AG08395 (cell line): ENCODE measurements around the gene PDIA2.
"Not testable (repeated sequence)": the region's sequence is repeated elsewhere in the genome, so short reads cannot be mapped to it uniquely, and the experiment has no call there.

Experiments used
- DNase-seq: peaks from one replicate; pipeline ENCODE4 v3.0.0; 2012; ENCODE audit warnings: mixed read lengths, low spot score

Gene PDIA2, protein sequence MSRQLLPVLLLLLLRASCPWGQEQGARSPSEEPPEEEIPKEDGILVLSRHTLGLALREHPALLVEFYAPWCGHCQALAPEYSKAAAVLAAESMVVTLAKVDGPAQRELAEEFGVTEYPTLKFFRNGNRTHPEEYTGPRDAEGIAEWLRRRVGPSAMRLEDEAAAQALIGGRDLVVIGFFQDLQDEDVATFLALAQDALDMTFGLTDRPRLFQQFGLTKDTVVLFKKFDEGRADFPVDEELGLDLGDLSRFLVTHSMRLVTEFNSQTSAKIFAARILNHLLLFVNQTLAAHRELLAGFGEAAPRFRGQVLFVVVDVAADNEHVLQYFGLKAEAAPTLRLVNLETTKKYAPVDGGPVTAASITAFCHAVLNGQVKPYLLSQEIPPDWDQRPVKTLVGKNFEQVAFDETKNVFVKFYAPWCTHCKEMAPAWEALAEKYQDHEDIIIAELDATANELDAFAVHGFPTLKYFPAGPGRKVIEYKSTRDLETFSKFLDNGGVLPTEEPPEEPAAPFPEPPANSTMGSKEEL

DNA sequence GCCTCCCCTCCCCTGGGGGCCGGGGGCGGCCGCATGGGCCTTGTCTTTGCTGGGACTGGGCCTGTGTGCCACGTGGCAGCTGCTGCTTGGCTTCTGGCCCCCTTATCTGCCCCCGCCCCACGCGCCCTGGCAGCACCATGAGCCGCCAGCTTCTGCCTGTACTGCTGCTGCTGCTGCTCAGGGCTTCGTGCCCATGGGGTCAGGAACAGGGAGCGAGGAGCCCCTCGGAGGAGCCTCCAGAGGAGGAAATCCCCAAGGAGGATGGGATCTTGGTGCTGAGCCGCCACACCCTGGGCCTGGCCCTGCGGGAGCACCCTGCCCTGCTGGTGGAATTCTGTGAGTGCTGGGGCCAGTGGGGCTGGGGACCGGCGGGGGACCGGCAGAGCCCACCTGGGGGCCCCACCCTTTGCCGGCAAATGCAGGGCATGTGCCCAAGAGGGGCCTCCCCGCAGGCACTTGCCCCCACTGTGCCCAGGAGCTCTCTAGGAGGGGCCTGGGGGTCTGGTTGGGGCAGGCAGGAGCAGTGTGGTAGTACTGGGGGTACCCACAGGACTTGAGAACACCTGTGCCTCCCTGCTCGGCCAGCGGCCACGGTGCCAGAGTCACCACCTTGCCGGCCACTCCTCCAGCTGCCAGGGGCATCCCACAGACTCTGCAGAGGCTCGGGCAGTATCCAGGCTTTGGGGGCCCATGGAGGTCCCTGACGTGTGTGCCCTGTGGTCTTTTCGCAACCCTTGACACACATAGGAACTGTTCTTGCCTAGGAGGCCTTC, at the start of gene PDIA2:
PDIA2 (plus strand) TSS at position 132 of the 773 bp plus-strand sequence; CDS start at position 138, 6 bp downstream.
- DNase-seq = no peak

DNA sequence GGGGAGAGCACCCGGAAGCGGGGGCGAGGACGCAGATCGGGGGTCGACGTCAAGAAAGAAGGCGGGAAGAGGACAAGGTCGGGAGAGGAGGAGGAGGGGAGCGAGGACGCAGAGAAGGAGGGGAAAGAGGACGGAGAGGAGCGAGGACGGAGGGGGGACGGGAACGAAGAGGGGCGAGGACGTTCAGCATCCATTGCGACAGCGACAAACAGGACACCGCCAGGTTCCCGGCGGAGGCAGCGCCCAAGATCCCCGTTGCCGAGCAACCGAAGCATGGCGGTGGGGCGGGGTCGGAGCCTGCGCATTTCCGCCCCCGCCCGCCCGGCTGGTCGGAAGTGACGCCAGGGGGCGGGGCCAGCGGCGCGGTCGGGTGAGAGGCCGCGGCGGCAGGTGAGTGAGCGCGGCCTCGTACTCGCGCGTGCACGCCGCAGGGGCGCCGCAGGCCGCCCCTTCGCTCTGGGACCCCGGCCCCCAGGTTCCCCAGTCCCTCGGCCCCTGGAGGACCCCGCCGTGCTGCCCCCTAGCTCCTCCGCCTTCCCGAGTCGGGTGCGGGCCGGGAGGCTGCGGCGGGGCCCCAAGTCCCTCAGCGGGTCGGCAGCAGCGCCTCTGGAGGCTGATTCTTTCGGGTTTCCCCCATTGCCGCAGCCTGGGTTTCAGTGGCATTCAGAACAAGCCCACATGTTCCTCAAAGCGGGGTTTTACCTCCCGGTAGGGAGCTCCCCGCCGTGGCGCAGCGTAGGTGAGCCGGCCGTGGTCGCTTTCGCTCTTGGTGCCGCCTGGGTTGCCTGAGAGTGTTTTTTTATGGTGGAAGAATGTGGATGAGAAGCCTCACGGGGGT, 48.3 kb upstream of the PDIA2 start, which contains the start of gene FAM234A:
FAM234A (plus strand) TSS at position 354 of the 838 bp plus-strand sequence. CDS start 19,593 bp downstream, outside the sequence.
- DNase-seq = peak; percentile 98

DNA sequence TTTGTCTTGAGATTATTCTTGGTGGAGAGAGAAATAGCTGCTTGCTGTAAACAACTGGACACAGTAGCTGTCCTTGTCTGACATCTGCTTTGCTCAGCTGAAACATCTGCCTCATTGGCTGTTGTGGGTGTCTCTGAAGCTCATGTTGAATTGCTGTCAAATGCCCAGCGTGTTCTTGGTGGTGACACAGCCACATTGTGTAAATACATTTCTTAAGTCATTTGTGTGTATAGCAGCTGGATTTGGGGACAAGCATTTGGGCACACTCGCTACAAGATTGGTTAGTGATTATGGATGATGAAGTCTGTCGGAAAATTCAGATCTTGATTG, 43.1 kb upstream of the PDIA2 start:
- DNase-seq = no peak

DNA sequence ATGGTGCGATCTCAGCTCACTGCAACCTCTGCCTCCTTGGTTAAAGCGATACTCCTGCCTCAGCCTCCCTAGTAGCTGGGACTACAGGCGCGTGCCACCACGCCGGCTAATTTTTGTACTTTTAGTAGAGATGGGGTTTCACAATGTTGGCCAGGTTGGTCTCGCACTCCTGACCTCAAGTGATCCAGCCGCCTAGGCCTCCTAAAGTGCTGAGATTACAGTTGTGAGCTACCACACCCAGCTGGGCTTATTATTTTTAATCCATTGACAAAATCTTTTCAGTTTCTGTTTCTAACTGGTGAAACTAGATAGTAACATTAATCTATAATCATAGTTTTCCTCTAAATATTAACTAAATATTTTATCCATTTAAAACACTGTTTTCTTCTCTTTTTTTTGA, 42.4 kb upstream of the PDIA2 start:
- no peak for DNase-seq

DNA sequence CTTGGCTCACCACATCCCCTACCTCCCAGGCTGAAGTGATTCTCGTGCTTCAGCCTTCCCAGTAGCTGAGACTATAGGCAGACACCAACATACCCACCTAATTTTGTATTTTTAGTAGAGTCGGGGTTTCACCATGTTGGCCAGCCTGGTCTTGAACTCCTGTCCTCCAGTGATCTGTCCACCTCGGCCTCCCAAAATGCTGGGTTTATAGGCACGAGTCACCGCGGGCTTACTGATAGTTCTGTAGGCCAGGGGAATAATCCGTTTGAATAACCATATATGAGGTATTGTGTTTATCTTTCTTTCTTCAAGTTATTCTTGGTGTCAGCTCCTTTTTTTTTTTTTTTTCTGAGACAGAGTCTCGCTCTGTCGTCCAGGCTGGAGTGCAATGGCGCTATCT, 40.7 kb upstream of the PDIA2 start:
- DNase-seq = no peak

DNA sequence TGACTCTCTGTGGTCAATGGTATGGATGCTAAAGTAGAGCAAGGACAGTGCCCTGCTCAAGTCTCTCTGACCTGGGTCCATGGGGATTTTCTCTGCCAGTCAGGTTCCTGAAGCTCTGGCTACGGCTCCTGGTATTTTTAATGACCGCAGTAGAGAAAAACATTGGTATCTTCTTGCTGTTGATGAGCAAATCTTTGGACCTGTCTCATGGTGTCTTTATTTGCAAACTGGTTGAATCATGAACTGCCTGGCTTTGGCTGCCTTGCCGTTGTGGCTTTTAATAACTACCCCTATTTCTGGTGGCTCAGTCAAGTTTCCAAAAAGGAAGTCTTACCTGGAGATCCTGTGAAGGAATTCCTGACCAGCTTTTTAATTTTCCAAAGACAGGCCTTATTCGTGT, 39.6 kb upstream of the PDIA2 start:
- no peak for DNase-seq

DNA sequence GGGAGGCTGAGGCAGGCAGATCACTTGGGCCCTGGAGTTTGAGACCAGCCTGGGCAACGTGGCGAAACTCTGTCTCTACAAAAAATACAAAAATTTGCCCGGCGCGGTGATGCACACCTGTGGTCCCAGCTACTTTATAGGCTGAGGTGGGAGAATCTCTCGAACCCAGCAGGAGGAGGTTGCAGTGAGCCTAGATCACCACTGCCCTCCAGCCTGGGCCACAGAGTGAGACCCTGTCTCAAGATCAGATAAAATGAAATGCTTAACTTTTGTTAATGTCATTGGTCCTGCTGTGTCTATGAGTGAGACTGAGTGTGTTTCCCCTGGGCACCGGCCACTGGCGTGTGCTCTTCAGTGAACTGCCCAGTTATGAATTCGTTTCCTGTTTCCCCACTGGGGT, 37.9 kb upstream of the PDIA2 start:
- DNase-seq = no peak

DNA sequence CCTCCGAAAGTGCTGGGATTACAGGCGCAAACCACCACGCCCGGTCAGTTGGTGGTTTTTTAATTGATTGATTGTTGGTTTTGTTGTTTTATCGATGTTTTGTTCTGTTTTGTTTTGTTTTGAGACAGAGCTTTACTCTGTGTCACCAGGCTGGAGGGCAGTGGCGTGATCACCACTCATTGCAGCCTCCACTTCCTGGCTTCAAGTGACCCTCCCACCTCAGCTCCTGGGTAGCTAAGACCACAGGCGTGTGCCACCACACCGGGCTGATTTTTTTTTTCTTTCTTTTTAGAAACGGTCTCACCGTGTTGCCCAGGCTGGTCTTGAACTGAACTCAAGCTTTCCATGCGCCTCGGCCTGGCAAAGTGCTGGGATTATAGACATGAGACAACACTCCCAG, 35.9 kb upstream of the PDIA2 start:
- DNase-seq = no peak

DNA sequence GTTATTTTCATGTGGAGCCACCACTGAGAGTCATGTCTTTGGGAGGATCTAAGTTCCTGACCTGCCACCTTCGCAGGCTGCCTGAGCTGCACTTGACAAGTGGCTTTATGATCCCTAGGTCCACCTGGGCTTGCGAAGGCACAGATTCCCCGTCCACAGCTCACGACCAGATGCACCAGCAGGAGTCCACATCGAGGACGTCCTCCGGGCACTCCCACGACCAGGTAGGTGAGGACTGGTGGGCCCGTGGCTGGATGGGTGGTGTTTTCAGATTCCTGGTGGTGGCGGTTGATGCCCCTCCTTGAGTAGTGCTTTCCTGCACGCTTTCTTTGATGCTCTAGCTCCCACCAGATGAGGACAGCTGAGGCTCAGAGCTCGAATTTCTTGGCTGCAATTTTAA, 33.5 kb upstream of the PDIA2 start:
- no peak for DNase-seq

DNA sequence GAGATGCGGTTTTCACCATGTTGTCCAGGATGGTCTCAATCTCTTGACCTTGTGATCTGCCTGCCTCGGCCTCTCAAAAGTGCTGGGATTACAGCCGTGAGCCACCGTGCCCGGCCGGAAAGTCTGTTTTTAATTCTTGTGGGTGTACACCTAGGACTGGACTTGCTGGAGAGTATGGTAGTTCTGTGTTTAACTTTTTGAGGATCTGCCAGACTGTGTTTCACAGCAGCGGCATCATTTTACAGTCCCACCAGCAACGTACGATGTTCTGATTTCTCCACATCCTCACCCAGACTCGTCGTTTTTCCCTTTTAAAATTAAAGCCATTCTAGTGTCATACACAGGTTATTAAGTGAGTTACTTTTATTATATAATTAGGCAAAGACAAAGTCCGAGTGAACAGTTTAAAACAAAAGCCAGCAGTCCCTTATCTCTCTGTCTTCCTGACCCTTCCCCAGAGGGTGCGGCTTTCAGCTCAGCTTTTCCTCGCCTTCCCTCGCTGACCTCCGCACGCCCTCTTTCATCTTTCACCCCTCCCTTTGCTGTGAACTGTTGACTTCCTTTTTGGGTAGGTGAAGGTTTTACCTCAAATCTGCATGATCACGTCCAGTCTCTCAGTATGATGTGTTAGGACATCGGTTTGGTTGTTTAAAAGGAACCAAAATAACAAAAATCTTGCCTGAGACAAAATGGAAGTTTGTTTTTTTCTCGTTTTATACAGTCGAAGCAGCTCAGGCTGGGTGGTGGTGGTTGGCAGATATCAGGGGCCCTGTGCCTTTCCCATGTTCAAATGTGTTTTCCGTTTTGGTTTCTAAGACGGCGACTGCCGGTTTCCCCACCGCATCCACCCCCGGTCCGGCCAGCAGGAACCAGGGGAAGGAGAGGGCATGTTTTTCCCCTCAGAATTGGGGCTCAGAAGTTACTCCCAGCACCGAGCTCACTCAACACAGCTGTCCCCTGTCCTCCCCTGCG, 30.3 kb upstream of the PDIA2 start:
- DNase-seq = no peak

DNA sequence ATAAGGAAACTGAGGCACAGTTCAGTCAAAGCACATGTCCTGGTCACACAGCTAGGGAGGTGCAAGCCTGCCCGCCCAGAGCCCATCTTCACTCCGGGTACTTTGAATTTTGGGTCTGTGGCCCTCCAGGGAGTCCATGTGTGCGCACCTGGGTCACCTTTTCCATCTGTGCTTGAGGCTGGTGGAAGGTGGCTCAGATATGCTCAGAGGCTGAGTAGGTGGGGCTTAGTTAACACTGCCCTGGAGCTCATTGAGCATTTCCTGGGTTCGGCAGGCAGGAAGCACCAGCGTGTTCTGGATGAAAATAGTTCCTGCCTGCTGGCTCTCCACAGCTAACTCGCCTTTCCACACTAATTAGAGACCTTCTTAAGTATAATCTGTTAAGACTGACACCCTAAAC, 29.1 kb upstream of the PDIA2 start:
- no peak for DNase-seq

DNA sequence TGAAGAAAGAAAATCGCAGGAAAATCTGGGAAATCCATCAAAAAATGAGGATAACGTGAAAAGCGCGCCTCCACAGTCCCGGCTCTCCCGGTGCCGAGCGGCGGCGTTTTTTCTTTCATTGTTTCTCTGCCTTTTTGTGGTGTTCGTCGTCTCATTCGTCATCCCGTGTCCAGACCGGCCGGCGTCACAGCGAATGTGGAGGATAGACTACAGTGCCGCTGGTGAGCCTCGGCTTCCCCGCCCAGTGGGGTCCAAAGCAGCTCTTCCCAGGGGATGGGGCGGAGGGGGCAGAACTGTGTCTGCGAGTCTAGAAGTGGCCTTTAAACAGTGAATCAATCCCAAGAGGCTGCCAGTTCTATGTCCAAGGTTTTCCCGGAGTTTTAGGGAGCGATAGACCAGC, 28.5 kb upstream of the PDIA2 start:
- no peak for DNase-seq

DNA sequence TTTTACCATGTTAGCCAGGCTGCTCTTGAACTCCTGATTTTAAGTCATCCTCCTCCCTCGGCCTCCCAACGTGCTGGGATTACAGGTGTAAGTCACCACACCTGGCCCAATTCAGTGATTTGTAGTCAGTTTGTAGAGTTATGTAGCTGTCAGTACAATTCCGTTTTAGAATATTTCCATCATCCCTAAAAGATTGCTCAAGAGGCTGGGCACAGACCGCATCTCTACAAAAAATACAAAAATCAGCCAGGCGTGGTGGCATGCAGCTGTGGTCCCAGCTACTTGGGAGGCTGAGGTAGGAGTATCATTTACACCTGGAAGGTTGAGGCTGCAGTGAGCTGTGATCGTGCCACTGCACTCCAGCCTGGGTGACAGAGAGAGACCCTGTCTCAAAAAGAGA, 27.8 kb upstream of the PDIA2 start:
- DNase-seq = no peak

DNA sequence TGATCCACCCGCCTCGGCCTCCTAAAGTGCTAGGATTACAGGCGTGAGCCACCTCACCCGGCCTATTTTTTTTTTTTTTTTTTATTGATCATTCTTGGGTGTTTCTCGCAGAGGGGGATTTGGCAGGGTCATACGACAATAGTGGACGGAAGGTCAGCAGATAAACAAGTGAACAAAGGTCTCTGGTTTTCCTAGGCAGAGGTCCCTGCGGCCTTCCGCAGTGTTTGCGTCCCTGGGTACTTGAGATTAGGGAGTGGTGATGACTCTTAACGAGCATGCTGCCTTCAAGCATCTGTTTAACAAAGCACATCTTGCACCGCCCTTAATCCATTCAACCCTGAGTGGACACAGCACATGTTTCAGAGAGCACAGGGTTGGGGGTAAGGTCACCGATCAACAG, 24.9 kb upstream of the PDIA2 start:
- not testable (repeated sequence) for DNase-seq

DNA sequence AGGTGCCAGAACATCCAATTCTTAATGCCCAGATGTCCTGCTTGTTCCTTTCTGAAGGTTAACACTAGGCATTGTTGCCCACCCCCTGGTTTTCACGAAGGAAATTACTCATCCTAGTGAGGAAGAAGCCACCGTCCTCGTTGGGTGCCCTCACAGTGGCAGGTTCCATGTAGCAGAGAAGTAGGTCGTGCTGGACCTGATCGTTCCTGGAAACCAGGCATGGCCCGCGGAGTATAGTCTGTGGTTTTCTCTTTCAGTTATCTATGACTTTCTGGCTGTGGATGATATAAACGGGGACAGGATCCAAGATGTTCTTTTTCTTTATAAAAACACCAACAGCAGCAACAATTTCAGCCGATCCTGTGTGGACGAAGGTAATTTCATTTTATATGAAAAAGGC, 23.7 kb upstream of the PDIA2 start:
- no peak for DNase-seq

DNA sequence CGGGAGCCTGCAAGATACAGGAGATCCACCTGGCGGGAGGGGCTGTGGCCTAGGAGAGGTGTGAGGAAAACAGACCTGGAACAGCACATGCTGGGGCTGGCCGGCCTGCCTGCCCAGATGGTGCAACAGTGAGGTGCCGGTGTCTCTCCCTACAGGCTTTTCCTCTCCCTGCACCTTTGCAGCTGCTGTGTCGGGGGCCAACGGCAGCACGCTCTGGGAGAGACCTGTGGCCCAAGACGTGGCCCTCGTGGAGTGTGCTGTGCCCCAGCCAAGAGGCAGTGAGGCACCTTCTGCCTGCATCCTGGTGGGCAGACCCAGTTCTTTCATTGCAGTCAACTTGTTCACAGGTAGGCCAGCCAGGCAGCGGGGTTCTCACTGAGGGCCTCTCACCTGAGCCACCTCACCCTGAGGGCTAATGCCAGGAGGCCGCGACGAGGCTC, 23.1 kb upstream of the PDIA2 start:
- DNase-seq = no peak

DNA sequence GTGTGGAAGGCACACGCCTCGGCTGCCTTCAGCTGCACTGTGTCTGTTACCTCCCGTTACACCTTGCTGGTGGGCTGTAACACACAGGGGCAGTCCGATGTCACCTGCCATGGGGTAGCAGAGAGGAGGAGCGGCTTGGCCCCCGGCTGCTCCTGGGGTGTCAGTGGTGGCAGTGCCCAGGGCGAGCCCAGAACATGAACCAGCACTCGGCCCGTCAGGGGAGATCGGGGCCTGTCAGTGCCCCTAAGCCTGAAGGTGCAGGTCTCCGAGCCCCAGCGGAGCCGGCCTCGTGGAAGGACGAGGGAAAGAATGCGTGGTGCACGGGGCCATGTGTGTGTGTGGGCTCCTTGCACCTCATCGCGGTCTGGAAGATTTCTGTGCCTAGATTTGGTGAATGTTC, 22.6 kb upstream of the PDIA2 start:
- DNase-seq = no peak

DNA sequence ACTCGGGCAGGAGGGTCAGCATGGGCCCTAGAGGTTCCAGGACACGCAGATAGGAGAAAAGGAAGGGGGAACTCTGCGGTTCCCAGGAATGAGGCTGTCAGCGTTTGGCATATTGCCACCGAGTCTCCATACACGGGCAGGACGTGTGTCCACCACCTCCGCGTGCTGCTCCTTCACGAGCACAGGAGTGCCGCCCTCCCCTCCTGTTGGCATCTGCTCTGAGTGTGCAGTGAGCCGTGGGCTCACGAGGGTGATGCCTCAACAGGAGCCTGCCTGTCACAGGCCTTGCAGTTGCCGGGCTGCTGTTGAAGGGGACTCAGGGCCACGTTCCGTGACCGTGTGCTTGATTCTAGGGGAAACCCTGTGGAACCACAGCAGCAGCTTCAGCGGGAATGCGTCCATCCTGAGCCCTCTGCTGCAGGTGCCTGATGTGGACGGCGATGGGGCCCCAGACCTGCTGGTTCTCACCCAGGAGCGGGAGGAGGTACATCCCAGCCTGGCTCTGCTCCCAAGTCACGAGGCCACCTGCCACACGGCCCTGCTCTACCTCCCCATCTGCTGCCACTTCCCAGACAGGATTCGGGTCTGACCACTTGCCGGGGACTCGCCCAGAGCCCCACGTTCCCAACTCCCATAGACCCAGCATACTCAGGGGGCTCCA, 21.8 kb upstream of the PDIA2 start:
- no peak for DNase-seq

DNA sequence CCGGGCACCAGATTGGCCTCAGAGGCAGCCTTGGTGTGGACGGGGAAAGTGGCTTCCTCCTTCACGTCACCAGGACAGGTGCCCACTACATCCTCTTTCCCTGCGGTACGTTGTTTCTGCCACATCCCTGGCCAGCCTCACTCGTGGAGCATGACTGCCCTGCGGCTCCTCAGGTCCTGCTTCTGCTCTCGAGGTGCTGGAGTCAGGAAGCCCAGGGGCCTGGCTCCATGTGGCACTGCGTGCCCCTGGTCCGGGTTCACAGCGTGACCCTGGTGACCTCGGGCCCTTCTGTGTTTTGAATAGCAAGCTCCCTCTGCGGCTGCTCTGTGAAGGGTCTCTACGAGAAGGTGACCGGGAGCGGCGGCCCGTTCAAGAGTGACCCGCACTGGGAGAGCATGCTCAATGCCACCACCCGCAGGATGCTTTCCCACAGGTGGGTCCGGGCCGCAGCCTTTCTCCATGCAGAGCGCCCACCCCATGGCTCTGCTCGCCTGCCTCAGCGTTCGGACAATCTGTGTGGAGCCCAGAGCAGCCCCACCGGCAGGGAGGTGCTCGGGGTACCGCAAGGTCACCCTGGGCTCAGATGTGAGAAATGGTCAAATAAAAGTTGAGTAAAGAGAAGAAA, 20.7 kb upstream of the PDIA2 start:
- no peak for DNase-seq

DNA sequence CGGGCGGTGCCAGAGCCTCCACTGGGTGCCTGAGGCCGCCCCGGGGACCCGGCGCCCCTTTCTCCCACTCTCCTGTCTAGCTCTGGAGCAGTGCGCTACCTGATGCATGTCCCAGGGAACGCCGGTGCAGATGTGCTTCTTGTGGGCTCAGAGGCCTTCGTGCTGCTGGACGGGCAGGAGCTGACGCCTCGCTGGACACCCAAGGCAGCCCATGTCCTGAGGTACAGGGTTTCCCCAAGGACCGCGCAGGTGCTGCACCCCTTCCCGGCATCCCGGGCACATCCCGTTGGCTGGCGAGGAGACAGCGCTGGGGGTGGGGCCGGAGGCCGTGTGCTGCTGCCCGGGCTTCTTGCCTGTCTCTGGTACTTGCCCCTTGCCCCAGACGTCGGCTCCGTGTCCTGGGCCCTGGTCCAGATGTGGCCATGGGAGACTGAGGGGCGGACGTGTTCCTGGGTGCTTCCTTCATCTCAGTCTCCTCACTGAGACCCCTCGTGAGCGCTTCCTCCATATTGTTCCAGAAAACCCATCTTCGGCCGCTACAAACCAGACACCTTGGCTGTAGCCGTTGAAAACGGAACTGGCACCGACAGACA, 19.7 kb upstream of the PDIA2 start:
- DNase-seq = no peak
